ENCODE data around the gene SRP9. TPM values are rescaled to one million over a fixed set of nuclear protein-coding genes. Genes with fewer than 3 reads are reported as not detected.

The SRP9 gene
- total and polyA plus RNA-seq, 11 donors: 147 to 211 (median 171) TPM

GRCh38 chr1:225770561-225771248 is 6.9 kb upstream of the SRP9 start:
- H3K27ac ChIP-seq: peak overlapping the region in 2 of 12 donors; percentile 13 to 46
- 58 to 77% (median 67%) methylated on average over 11 of the region's 11 CpGs for WGBS, 4 donors
- H3K9me3 ChIP-seq: no peaks in the 10 kb centered on the region
- no peak for ATAC-seq
- TF ChIP-seq CTCF (IDR thresholded peaks at IDR 0.05) (no peak), POLR2A (IDR thresholded peaks at IDR 0.05) (no peak)
- peaks cover 5 to 71% (median 43%) of the 10 kb centered on the region in 12 donors for H3K4me1 ChIP-seq
- H3K27me3 ChIP-seq: no peaks in the 10 kb centered on the region
- no peak overlapping the region for H3K4me3 ChIP-seq
- no peak for DNase-seq
- H3K36me3 ChIP-seq: no peaks in the 10 kb centered on the region
- intact Hi-C loops (cut with DNase I): loop anchor here in 8 of 10 donors (5.0 to 10.0 kb wide), 6 partner anchors 118 to 293 kb away; partner anchors contain the start of gene ENAH (in 4 of the 8)

DNA sequence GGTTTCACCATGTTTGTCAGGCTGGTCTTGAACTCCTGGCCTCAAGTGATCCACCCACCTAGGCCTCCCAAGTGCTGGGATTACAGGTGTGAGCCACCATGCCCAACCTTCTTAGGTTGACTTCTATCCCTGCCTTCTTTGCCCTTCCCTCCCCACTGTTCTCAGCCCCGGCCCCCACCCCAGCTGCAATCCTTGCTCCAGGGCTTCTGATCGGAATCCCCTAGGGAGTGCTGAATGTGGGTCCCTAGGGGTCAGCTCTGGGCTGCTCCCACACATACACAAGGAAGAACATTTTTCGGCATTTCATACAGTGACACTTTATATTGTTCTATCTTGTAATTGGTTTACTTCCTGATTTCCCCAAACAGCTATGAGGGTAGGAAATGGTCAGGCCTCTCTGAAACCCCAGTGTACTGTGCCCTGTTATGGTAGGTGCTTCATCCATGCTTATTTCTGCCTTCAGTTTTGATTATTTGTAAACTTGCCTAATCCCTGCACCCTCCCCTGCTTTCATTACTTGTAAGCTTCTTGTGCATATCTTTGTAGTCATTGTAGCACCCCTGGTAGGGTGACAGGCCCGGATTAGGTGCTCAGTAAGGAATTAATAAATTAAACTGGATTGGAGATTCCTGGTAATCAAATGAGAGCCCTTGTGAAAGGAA is 5.8 kb upstream of the SRP9 start:
- Histone ChIP-seq H3K27me3 (no peaks in the 10 kb centered on the region), H3K4me3 (no peak overlapping the region), H3K9me3 (no peaks in the 10 kb centered on the region), H3K4me1 (peaks cover 5 to 70% (median 41%) of the 10 kb centered on the region in 12 donors), H3K36me3 (no peaks in the 10 kb centered on the region), H3K27ac (peak overlapping the region in 9 of 12 donors; percentile 8 to 75 (median 44))
- 49 to 66% (median 52%) methylated on average over 4 of the region's 4 CpGs for WGBS, 4 donors
- no peak for DNase-seq
- ATAC-seq: peak in 1 of 4 donors; percentile 2
- intact Hi-C loops (cut with DNase I): loop anchor here (1.0 to 10.0 kb wide), 13 partner anchors 73 to 297 kb away; partner anchors contain the start of gene ENAH (in 4 of the 10)
- TF ChIP-seq CTCF (IDR thresholded peaks at IDR 0.05) (no peak), POLR2A (IDR thresholded peaks at IDR 0.05) (no peak)

DNA sequence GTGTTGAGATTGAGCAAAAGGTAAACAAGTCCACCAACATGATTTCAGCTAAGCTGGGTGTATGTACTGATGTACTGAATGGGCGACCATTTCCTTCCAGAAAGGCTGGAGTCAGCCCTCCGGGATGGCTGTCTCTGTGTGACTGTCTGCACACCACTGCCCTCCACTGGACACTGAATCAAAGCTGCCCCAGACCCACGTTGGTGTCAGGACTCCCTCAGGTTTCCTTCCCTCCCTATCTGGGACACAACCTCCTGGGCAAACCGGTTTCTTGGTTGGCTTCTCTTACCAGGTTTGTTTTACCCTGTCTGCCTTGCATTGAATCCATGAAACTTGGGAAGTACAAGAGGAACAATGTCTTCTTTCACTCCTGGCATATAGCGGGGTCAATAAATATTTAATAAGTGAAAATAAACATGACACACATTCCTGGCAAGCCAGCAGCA is 5.3 kb upstream of the SRP9 start:
- peak; percentile 81 to 90 (median 84) for DNase-seq
- H3K9me3 ChIP-seq: no peaks in the 10 kb centered on the region
- WGBS, 4 donors: 19 to 22% (median 20%) methylated on average over 5 of the region's 5 CpGs
- peak overlapping the region in 9 of 12 donors; percentile 2 to 75 (median 44) for H3K27ac ChIP-seq
- TF ChIP-seq CTCF (IDR thresholded peaks at IDR 0.05): peak; percentile 76 to 94 (median 90)
- TF ChIP-seq POLR2A (IDR thresholded peaks at IDR 0.05): no peak
- H3K4me1 ChIP-seq: peaks cover under 1 to 70% (median 40%) of the 10 kb centered on the region in 12 donors
- ATAC-seq: peak; percentile 81 to 90 (median 88)
- no peak overlapping the region for H3K4me3 ChIP-seq
- no peaks in the 10 kb centered on the region for H3K27me3 ChIP-seq
- intact Hi-C loops (cut with DNase I): loop anchor here (1.0 to 10.0 kb wide), 13 partner anchors 72 to 298 kb away; partner anchors contain the start of gene ENAH (in 4 of the 10)
- H3K36me3 ChIP-seq: no peaks in the 10 kb centered on the region

- Histone ChIP-seq H3K36me3 (no peaks in the 10 kb centered on the region), H3K27ac (peak overlapping the region in 3 of 12 donors; percentile 2 to 71 (median 46)), H3K4me1 (peaks cover 0 to 66% (median 35%) of the 10 kb centered on the region in 12 donors), H3K4me3 (no peak overlapping the region), H3K27me3 (no peaks in the 10 kb centered on the region), H3K9me3 (no peaks in the 10 kb centered on the region)
- intact Hi-C loops (cut with DNase I): loop anchor here (1.0 to 10.0 kb wide), 13 partner anchors 72 to 298 kb away; partner anchors contain the start of gene ENAH (in 4 of the 10)
- WGBS, 4 donors: 58 to 77% (median 63%) methylated on average over 4 of the region's 4 CpGs
- DNase-seq: no peak
- TF ChIP-seq CTCF (IDR thresholded peaks at IDR 0.05): no peak
- no peak for TF ChIP-seq POLR2A (IDR thresholded peaks at IDR 0.05)
- ATAC-seq: no peak
Measured at GRCh38 chr1:225772848-225773247, 4.8 kb upstream of the SRP9 start.

All from heart left ventricle (tissue), 16 donors.